Measurements from ENCODE around the gene PTPRG.
"Not testable (repeated sequence)": the region's sequence is repeated elsewhere in the genome, so short reads cannot be mapped to it uniquely, and the experiment has no call there.

Gene PTPRG

GRCh38 chr3:61741551-61741950 is 180.2 kb downstream of the PTPRG start:
- no peaks in the 10 kb centered on the region for H3K9me3 ChIP-seq (ENCODE audit: control insufficient read depth, insufficient read depth, low read length)
- no peak overlapping the region for H3K9ac ChIP-seq (ENCODE audit: low read depth, low read length)
- H3K4me3 ChIP-seq (ENCODE audit: low read depth, low read length) = no peak overlapping the region
- H3K27me3 ChIP-seq (ENCODE audit: control insufficient read depth, insufficient read depth, low read length) = no peaks in the 10 kb centered on the region
- H3K36me3 ChIP-seq (ENCODE audit: control insufficient read depth, insufficient read depth, low read length) = no peaks in the 10 kb centered on the region
- peaks cover 4% of the 10 kb centered on the region for H3K4me1 ChIP-seq (ENCODE audit: control insufficient read depth, insufficient read depth, low read length)

DNA sequence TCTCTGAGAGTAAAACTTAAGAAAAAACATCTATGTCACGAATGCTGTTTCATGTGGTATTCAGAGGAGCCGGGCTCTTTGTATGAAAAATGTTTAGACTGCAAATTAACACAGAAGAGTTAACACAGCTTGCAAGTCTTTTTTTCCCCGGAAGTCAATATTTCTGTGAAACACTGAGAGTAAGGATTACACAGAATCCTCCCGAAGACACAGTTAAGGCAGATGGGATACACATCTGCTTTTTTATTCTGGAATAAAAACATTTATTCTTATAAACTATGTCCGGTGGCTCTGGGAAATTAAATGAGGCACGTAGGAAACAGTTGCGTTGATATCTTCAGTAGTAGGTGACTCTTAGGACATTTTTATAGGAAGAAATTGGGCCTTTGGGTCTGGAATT is 180.6 kb downstream of the PTPRG start:
- Histone ChIP-seq H3K9me3 (ENCODE audit: control insufficient read depth, insufficient read depth, low read length) (no peaks in the 10 kb centered on the region), H3K4me3 (ENCODE audit: low read depth, low read length) (no peak overlapping the region), H3K4me1 (ENCODE audit: control insufficient read depth, insufficient read depth, low read length) (peaks cover 4% of the 10 kb centered on the region), H3K27me3 (ENCODE audit: control insufficient read depth, insufficient read depth, low read length) (no peaks in the 10 kb centered on the region), H3K9ac (ENCODE audit: low read depth, low read length) (no peak overlapping the region), H3K36me3 (ENCODE audit: control insufficient read depth, insufficient read depth, low read length) (no peaks in the 10 kb centered on the region)

GRCh38 chr3:61743067-61743466 is 181.7 kb downstream of the PTPRG start:
- peaks cover 5% of the 10 kb centered on the region for H3K4me1 ChIP-seq (ENCODE audit: control insufficient read depth, insufficient read depth, low read length)
- H3K36me3 ChIP-seq (ENCODE audit: control insufficient read depth, insufficient read depth, low read length) = no peaks in the 10 kb centered on the region
- no peak overlapping the region for H3K9ac ChIP-seq (ENCODE audit: low read depth, low read length)
- no peaks in the 10 kb centered on the region for H3K27me3 ChIP-seq (ENCODE audit: control insufficient read depth, insufficient read depth, low read length)
- no peak overlapping the region for H3K4me3 ChIP-seq (ENCODE audit: low read depth, low read length)
- no peaks in the 10 kb centered on the region for H3K9me3 ChIP-seq (ENCODE audit: control insufficient read depth, insufficient read depth, low read length)

DNA sequence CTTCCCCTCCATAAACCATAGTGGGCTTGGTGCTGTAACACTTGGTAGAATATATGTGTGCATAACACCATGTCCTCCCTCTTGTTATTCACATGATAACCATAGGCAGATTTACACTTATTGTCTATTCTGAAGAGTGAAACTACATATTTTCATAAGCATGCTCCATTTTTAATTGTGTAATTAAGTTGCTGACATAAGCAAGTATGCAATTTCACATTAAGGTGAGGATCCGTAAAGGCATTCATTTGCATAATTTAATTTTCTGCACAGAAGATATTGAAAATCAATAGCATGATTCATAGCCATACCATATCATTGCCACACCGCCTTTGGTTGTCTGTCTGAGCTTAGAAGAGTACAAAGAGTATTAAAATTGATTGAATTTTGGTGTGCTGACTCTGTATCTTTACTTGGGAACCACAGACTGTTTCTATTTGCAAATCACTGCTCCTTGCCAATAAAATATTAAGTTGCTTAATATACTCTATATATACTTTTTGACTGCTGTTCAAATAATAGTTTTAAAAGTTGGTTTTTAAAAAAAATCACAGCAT is 182.4 kb downstream of the PTPRG start:
- no peaks in the 10 kb centered on the region for H3K36me3 ChIP-seq (ENCODE audit: control insufficient read depth, insufficient read depth, low read length)
- H3K9me3 ChIP-seq (ENCODE audit: control insufficient read depth, insufficient read depth, low read length) = no peaks in the 10 kb centered on the region
- H3K27me3 ChIP-seq (ENCODE audit: control insufficient read depth, insufficient read depth, low read length) = no peaks in the 10 kb centered on the region
- H3K4me3 ChIP-seq (ENCODE audit: low read depth, low read length) = no peak overlapping the region
- H3K4me1 ChIP-seq (ENCODE audit: control insufficient read depth, insufficient read depth, low read length) = peaks cover 6% of the 10 kb centered on the region
- no peak overlapping the region for H3K9ac ChIP-seq (ENCODE audit: low read depth, low read length)

DNA sequence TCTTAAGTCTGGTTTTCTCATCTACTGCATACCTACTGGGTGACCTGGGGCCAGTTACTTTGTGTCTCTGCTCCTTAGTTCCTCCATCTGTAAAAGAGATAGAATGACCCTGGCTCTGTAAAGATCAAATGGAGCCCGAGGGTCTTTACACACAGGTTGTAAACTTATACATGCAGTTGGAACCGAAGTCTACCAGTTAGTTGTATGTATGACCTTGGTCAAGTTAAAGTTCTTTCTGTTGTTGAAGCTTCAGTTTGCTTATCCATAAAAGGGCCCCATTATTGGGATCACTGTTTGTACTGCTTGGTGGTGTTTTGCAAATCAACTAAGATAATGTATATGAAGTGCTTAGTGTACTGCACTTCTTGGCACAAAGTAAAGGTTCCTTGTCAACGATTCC is 186.9 kb downstream of the PTPRG start:
- no peak overlapping the region for H3K9ac ChIP-seq (ENCODE audit: low read depth, low read length)
- no peaks in the 10 kb centered on the region for H3K36me3 ChIP-seq (ENCODE audit: control insufficient read depth, insufficient read depth, low read length)
- no peak overlapping the region for H3K4me3 ChIP-seq (ENCODE audit: low read depth, low read length)
- no peaks in the 10 kb centered on the region for H3K27me3 ChIP-seq (ENCODE audit: control insufficient read depth, insufficient read depth, low read length)
- H3K9me3 ChIP-seq (ENCODE audit: control insufficient read depth, insufficient read depth, low read length) = no peaks in the 10 kb centered on the region
- H3K4me1 ChIP-seq (ENCODE audit: control insufficient read depth, insufficient read depth, low read length) = peaks cover 2% of the 10 kb centered on the region

GRCh38 chr3:61750766-61751165 is 189.4 kb downstream of the PTPRG start:
- no peak overlapping the region for H3K4me3 ChIP-seq (ENCODE audit: low read depth, low read length)
- H3K27me3 ChIP-seq (ENCODE audit: control insufficient read depth, insufficient read depth, low read length) = no peaks in the 10 kb centered on the region
- no peak overlapping the region for H3K9ac ChIP-seq (ENCODE audit: low read depth, low read length)
- H3K36me3 ChIP-seq (ENCODE audit: control insufficient read depth, insufficient read depth, low read length) = no peaks in the 10 kb centered on the region
- H3K9me3 ChIP-seq (ENCODE audit: control insufficient read depth, insufficient read depth, low read length) = no peaks in the 10 kb centered on the region
- H3K4me1 ChIP-seq (ENCODE audit: control insufficient read depth, insufficient read depth, low read length) = peaks cover 2% of the 10 kb centered on the region

GRCh38 chr3:61758839-61759238 is 197.5 kb downstream of the PTPRG start:
- H3K4me1 ChIP-seq (ENCODE audit: control insufficient read depth, insufficient read depth, low read length) = no peaks in the 10 kb centered on the region
- H3K9me3 ChIP-seq (ENCODE audit: control insufficient read depth, insufficient read depth, low read length) = no peaks in the 10 kb centered on the region
- no peak overlapping the region for H3K9ac ChIP-seq (ENCODE audit: low read depth, low read length)
- H3K4me3 ChIP-seq (ENCODE audit: low read depth, low read length) = no peak overlapping the region
- H3K36me3 ChIP-seq (ENCODE audit: control insufficient read depth, insufficient read depth, low read length) = no peaks in the 10 kb centered on the region
- no peaks in the 10 kb centered on the region for H3K27me3 ChIP-seq (ENCODE audit: control insufficient read depth, insufficient read depth, low read length)

- not testable (repeated sequence) for H3K27me3 ChIP-seq (ENCODE audit: control insufficient read depth, insufficient read depth, low read length); H3K9ac ChIP-seq (ENCODE audit: low read depth, low read length); H3K36me3 ChIP-seq (ENCODE audit: control insufficient read depth, insufficient read depth, low read length); H3K4me3 ChIP-seq (ENCODE audit: low read depth, low read length); H3K9me3 ChIP-seq (ENCODE audit: control insufficient read depth, insufficient read depth, low read length); H3K4me1 ChIP-seq (ENCODE audit: control insufficient read depth, insufficient read depth, low read length)
Observed at GRCh38 chr3:61760783-61761182, 199.4 kb downstream of the PTPRG start.

DNA sequence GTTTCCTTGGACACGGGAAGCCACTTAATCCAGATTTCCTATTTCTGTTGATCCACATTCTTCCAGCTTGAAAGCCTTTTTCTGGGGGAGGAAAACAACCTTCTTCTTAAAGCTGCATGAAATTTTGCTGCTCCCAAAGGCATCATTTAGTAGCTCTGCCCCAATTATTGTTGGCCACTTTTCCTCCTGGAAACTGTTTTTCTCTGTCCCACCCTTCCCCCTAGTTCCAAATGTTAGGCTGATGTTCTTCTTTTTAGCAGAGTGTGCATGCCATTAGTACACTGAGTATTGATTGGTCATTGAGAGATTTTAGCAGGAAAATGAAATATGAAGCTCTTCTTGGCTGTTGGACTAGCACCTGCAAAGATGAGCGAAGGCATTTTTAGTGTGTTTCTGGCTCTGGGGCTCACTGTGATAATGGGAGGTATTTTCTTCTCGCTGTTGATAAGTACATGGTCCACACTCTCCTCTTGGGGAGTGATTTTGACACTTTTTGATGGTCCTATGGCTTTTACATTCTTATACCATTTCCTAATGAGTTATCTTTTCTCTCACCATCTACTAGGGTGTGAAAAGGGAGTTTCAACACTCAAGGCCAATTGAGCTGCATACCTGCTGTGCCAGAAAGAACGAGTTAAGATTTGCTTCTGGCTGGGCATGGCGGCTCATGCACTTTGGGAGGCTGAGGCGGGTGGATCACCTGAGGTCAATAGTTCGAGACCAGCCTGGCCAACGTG is 200.5 kb downstream of the PTPRG start:
- Histone ChIP-seq H3K4me1 (ENCODE audit: control insufficient read depth, insufficient read depth, low read length) (no peaks in the 10 kb centered on the region), H3K9me3 (ENCODE audit: control insufficient read depth, insufficient read depth, low read length) (no peaks in the 10 kb centered on the region), H3K4me3 (ENCODE audit: low read depth, low read length) (no peak overlapping the region), H3K27me3 (ENCODE audit: control insufficient read depth, insufficient read depth, low read length) (no peaks in the 10 kb centered on the region), H3K36me3 (ENCODE audit: control insufficient read depth, insufficient read depth, low read length) (no peaks in the 10 kb centered on the region), H3K9ac (ENCODE audit: low read depth, low read length) (no peak overlapping the region)

DNA sequence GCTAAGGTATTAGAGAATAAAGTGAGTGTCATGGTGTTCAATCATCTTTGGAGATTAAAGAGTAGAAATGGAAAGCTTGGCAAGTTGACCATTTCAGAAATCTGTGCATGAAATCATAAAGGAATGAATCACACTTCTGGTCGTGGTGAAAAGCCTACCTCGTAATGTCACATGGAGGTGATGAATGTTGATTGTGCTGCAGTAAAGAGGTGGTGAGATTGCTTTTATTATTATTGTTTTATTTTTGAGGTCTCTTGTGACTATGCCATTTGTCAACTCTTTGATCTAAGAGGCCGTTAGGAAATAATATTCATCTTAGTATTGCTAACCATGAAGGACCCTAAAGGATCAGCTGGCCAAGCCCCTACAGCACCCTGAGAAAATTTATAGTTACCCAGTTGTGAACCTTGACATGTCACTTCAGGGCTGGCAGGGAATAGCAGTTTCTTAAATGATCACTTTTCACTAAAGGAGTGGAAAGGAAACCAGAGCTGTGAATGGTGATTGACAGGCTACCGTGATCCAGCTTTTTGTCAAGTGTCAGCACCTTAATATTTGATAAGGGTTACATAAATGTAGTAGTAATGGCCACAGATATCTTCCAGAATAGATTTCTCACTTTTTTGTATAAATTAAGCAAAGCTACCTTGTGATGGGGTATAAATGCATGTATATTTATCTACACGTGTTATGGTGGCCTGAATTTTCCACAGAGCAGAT is 203.9 kb downstream of the PTPRG start:
- Histone ChIP-seq H3K9me3 (ENCODE audit: control insufficient read depth, insufficient read depth, low read length) (no peaks in the 10 kb centered on the region), H3K36me3 (ENCODE audit: control insufficient read depth, insufficient read depth, low read length) (no peaks in the 10 kb centered on the region), H3K9ac (ENCODE audit: low read depth, low read length) (no peak overlapping the region), H3K27me3 (ENCODE audit: control insufficient read depth, insufficient read depth, low read length) (no peaks in the 10 kb centered on the region), H3K4me1 (ENCODE audit: control insufficient read depth, insufficient read depth, low read length) (peaks cover 7% of the 10 kb centered on the region), H3K4me3 (ENCODE audit: low read depth, low read length) (no peak overlapping the region)

DNA sequence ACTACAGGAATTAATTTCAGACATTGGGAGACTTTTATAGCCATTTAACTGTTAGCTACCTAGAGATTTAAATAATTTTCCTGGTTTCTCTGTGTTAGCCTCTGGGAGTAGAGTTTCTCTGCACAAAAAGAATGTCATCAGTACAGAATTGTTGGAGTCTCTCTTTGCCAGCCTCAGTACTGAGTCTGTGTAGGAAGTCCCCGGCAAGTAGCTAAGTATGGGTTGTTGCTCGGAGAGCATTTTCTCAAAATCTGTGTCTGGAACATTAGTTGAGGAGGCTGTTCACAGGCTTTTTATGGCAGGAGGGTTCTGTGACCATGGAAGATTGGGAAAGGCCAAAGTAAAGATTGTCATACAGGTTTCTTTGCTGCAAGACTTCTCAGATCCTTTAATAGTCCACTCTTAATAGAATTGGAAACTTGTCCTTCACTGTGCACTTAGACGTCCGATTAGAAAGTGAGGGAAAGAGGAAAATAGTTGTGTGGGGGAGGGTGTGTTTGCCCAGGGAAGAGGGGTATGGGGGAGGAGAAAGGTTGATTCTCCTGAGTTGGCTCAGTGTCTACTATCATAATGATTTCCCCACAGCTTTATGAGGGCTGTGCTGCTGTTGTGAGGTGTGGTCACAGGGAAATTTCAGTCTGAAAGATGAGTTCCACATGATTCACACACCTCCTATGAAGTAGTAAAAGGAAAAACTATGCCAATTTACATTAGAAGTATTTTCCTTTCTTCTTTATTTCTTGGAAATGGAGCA is 207.1 kb downstream of the PTPRG start:
- H3K27me3 ChIP-seq (ENCODE audit: control insufficient read depth, insufficient read depth, low read length) = no peaks in the 10 kb centered on the region
- H3K4me3 ChIP-seq (ENCODE audit: low read depth, low read length) = no peak overlapping the region
- no peaks in the 10 kb centered on the region for H3K36me3 ChIP-seq (ENCODE audit: control insufficient read depth, insufficient read depth, low read length)
- peaks cover 11% of the 10 kb centered on the region for H3K4me1 ChIP-seq (ENCODE audit: control insufficient read depth, insufficient read depth, low read length)
- no peaks in the 10 kb centered on the region for H3K9me3 ChIP-seq (ENCODE audit: control insufficient read depth, insufficient read depth, low read length)
- no peak overlapping the region for H3K9ac ChIP-seq (ENCODE audit: low read depth, low read length)
